ENCODE measurements around the gene NFYC. TPM values are rescaled to one million over a fixed set of nuclear protein-coding genes. Genes with fewer than 3 reads are reported as not detected.

Gene NFYC
- total and polyA plus RNA-seq, 2 experiments from 2014 or later: 36.2 to 42.7 TPM

DNA sequence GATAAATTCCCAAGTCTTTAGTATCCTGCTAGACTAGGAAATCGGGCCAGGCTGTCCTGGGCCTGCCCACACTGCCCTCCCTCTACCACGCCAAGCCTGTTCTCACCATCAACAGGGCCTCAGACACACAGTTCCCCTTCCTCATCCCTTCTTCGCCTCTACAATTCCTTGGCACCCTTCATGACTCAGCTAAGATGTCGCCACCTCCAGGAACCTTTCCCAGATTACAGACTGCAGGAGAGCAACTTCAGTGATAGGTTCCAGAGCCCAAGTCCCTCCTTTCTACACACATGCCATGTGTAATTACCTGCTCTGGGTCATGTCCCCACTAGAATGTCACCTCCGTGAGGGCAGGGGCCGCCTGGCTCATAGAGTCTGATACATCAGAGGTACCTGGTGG, 29.4 kb upstream of the NFYC start:
- Histone ChIP-seq H3K79me2 (replicated peaks; ENCODE audit: insufficient read depth) (no peaks in the 10 kb centered on the region), H3K4me2 (no peak overlapping the region), H3K9me2 (ENCODE audit: insufficient read depth) (no peaks in the 10 kb centered on the region), H3F3A (replicated peaks; ENCODE audit: low read depth) (no peaks in the 10 kb centered on the region), H3K4me1 (ENCODE audit: insufficient read depth) (peaks cover 31% of the 10 kb centered on the region), H3K27ac (ENCODE audit: low read depth) (no peak overlapping the region), H3K27me3 (ENCODE audit: insufficient read depth) (no peaks in the 10 kb centered on the region), H3K36me3 (ENCODE audit: insufficient read depth) (no peaks in the 10 kb centered on the region), H2AFZ (no peak overlapping the region), H3K4me3 (no peak overlapping the region), H4K20me1 (replicated peaks; ENCODE audit: insufficient read depth) (no peaks in the 10 kb centered on the region)
- peak overlapping the region; percentile 51 for H3K27ac Mint-ChIP-seq
- H3K9me3 Mint-ChIP-seq: no peaks in the 10 kb centered on the region
- no peak for DNase-seq (ENCODE audit: low spot score)
- H3K36me3 Mint-ChIP-seq (ENCODE audit: low read depth): peaks cover 5% of the 10 kb centered on the region; the same call in 1 of the 3 replicates
- H3K27me3 Mint-ChIP-seq (ENCODE audit: insufficient read depth, low read depth, poor library complexity): peaks cover 13% of the 10 kb centered on the region
- no peak for ATAC-seq
- peaks cover 35% of the 10 kb centered on the region for H3K4me1 Mint-ChIP-seq
- TF ChIP-seq CTCF (conservative IDR thresholded peaks at IDR 0.05; ENCODE audit: low read depth in 2 of 2) (peak in 1 of 2 experiments; percentile 43; a peak in 2 of 4 replicates), EZH2 (IDR thresholded peaks at IDR 0.05; ENCODE audit: low read depth, unreplicated experiment) (no peak)
- H3K4me3 Mint-ChIP-seq: no peak overlapping the region

- Mint-ChIP-seq H3K4me3 (peak overlapping the region; percentile 57), H3K27ac (peak overlapping the region; percentile 85), H3K9me3 (no peaks in the 10 kb centered on the region), H3K36me3 (ENCODE audit: low read depth) (peaks cover 4% of the 10 kb centered on the region; the same call in 1 of the 3 replicates), H3K27me3 (ENCODE audit: insufficient read depth, low read depth, poor library complexity) (peaks cover 11% of the 10 kb centered on the region), H3K4me1 (peaks cover 34% of the 10 kb centered on the region)
- no peak for DNase-seq (ENCODE audit: low spot score)
- Histone ChIP-seq H3K4me1 (ENCODE audit: insufficient read depth) (peaks cover 31% of the 10 kb centered on the region), H3K79me2 (replicated peaks; ENCODE audit: insufficient read depth) (no peaks in the 10 kb centered on the region), H3K4me3 (no peak overlapping the region), H3K36me3 (ENCODE audit: insufficient read depth) (no peaks in the 10 kb centered on the region), H3K4me2 (peak overlapping the region; percentile 55; the same call in 1 of the 2 replicates), H4K20me1 (replicated peaks; ENCODE audit: insufficient read depth) (no peaks in the 10 kb centered on the region), H3K27me3 (ENCODE audit: insufficient read depth) (no peaks in the 10 kb centered on the region), H3K9me2 (ENCODE audit: insufficient read depth) (no peaks in the 10 kb centered on the region), H2AFZ (no peak overlapping the region), H3K27ac (ENCODE audit: low read depth) (no peak overlapping the region), H3F3A (replicated peaks; ENCODE audit: low read depth) (no peaks in the 10 kb centered on the region)
- ATAC-seq: no peak
- TF ChIP-seq POLR2AphosphoS5 (IDR thresholded peaks at IDR 0.05; ENCODE audit: low read depth) (no peak), ZNF114 (CRISPR knock-in tag; IDR thresholded peaks at IDR 0.05) (no peak), CREB1 (CRISPR knock-in tag; IDR thresholded peaks at IDR 0.05; ENCODE audit: low read depth) (no peak), ZNF331 (CRISPR knock-in tag; IDR thresholded peaks at IDR 0.05; ENCODE audit: low read depth) (no peak), EZH2phosphoT487 (IDR thresholded peaks at IDR 0.05; ENCODE audit: unreplicated experiment) (no peak), STAT1 (IDR thresholded peaks at IDR 0.05; ENCODE audit: unreplicated experiment) (no peak), ZNF462 (CRISPR knock-in tag; IDR thresholded peaks at IDR 0.05) (no peak), NANOG (IDR thresholded peaks at IDR 0.05; ENCODE audit: borderline replicate concordance) (no peak), JUNB (IDR thresholded peaks at IDR 0.05; ENCODE audit: unreplicated experiment) (no peak)
- TF ChIP-seq, protein P1, sequence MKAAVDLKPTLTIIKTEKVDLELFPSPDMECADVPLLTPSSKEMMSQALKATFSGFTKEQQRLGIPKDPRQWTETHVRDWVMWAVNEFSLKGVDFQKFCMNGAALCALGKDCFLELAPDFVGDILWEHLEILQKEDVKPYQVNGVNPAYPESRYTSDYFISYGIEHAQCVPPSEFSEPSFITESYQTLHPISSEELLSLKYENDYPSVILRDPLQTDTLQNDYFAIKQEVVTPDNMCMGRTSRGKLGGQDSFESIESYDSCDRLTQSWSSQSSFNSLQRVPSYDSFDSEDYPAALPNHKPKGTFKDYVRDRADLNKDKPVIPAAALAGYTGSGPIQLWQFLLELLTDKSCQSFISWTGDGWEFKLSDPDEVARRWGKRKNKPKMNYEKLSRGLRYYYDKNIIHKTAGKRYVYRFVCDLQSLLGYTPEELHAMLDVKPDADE (IDR thresholded peaks at IDR 0.05): no peak
Measured at GRCh38 chr1:40662864-40663263, 28.6 kb upstream of the NFYC start.

Measured in GM23338 (cell line).